ENCODE data around the gene FCHO1.

Gene FCHO1

GRCh38 chr19:17735410-17735809 is 15.9 kb upstream of the FCHO1 start:
- no peak for DNase-seq (ENCODE audit: low read depth)

- DNase-seq (ENCODE audit: low read depth) = no peak
Observed at GRCh38 chr19:17737690-17738153, 13.6 kb upstream of the FCHO1 start.

- DNase-seq (ENCODE audit: low read depth) = no peak
Observed at GRCh38 chr19:17739121-17739875, 12.0 kb upstream of the FCHO1 start.

- DNase-seq (ENCODE audit: low read depth) = no peak
Observed at GRCh38 chr19:17741456-17741855, 9.8 kb upstream of the FCHO1 start.

GRCh38 chr19:17743874-17744580 is 7.2 kb upstream of the FCHO1 start:
- DNase-seq (ENCODE audit: low read depth) = no peak

- peak; percentile 86 for DNase-seq (ENCODE audit: low read depth)
Observed at GRCh38 chr19:17747205-17748098, 3.8 kb upstream of the FCHO1 start.

- DNase-seq (ENCODE audit: low read depth) = no peak
Observed at GRCh38 chr19:17748884-17749638, 2.2 kb upstream of the FCHO1 start.

GRCh38 chr19:17749912-17750317 is 1.4 kb upstream of the FCHO1 start:
- DNase-seq (ENCODE audit: low read depth) = no peak

GRCh38 chr19:17751912-17752273 is 616 bp downstream of the FCHO1 start:
- DNase-seq (ENCODE audit: low read depth) = no peak

- DNase-seq (ENCODE audit: low read depth) = no peak
Observed at GRCh38 chr19:17752865-17753639, 1.8 kb downstream of the FCHO1 start.

GRCh38 chr19:17753976-17754375 is 2.7 kb downstream of the FCHO1 start:
- no peak for DNase-seq (ENCODE audit: low read depth)

- no peak for DNase-seq (ENCODE audit: low read depth)
Observed at GRCh38 chr19:17754634-17755442, 3.6 kb downstream of the FCHO1 start.

- DNase-seq (ENCODE audit: low read depth) = no peak
Observed at GRCh38 chr19:17755443-17755890, 4.2 kb downstream of the FCHO1 start.

GRCh38 chr19:17755977-17756670 is 4.8 kb downstream of the FCHO1 start:
- DNase-seq (ENCODE audit: low read depth) = no peak

GRCh38 chr19:17757125-17757524 is 5.8 kb downstream of the FCHO1 start:
- no peak for DNase-seq (ENCODE audit: low read depth)

- no peak for DNase-seq (ENCODE audit: low read depth)
Observed at GRCh38 chr19:17758515-17758914, 7.2 kb downstream of the FCHO1 start.

- DNase-seq (ENCODE audit: low read depth) = no peak
Observed at GRCh38 chr19:17761148-17761547, 9.9 kb downstream of the FCHO1 start.

GRCh38 chr19:17762505-17763229 is 11.4 kb downstream of the FCHO1 start:
- DNase-seq (ENCODE audit: low read depth) = no peak

GRCh38 chr19:17764348-17764747 is 13.1 kb downstream of the FCHO1 start:
- DNase-seq (ENCODE audit: low read depth) = no peak
